Prostate gland (tissue), 2 donors: ENCODE data around the gene GABRG3. TPM values are rescaled to one million over a fixed set of nuclear protein-coding genes. Genes with fewer than 3 reads are reported as not detected.

Source experiments
- DNase-seq: peaks from one replicate; pipeline ENCODE4 v3.0.0-alpha.2; 2019; ENCODE audit warnings: low spot score
- H3K27ac ChIP-seq, 2 donors: fragments of 200-600 bp; sonication (generic); 2 replicates each; pipeline ENCODE4 v1.5.1; 2017 to 2019
- H3K27me3 ChIP-seq: fragments of 200-600 bp; sonication (generic); replicated peaks from 2 replicates; pipeline ENCODE4 v1.5.1; 2019; ENCODE audit not compliant: insufficient read depth
- H3K36me3 ChIP-seq, 2 donors: fragments of 200-600 bp; sonication (generic); 1 replicate in 1 of 2; 2 replicates in 1 of 2; pipeline versions ENCODE4 v1.5.1 to v1.8.1; 2017 to 2019
- H3K4me1 ChIP-seq: fragments of 200-600 bp; sonication (generic); replicated peaks from 2 replicates; pipeline ENCODE4 v1.5.1; 2019
- H3K4me3 ChIP-seq, 2 donors: fragments of 200-600 bp; sonication (generic); 2 replicates each; pipeline ENCODE4 v1.5.1; 2017 to 2019
- H3K9me3 ChIP-seq: fragments of 200-600 bp; sonication (generic); 2 replicates; pipeline ENCODE4 v1.5.1; 2017
- POLR2A ChIP-seq: fragments of 450-650 bp; IDR thresholded peaks from one replicate; pipeline ENCODE4 v1.6.1; 2016; ENCODE audit warnings: antibody characterized with exemption, mild to moderate bottlenecking
- POLR2AphosphoS5 ChIP-seq: sonication (generic); formaldehyde crosslinking; IDR thresholded peaks from one replicate; pipeline ENCODE4 v1.6.1; 2017; ENCODE audit warnings: antibody characterized with exemption
- WGBS: methylation state at CpG from one replicate; pipeline ENCODE4 v1.1.5; 2018; 5-methylcytosine and 5-hydroxymethylcytosine counted together
- intact Hi-C: fragments of 100-400 bp; cut with DNase I; formaldehyde crosslinking; loops from one replicate; pipeline ENCODE4 v1.14.2; 2022
- total RNA-seq, 2 donors: library from RNA; depleted of rRNA; stranded (reverse); fragments of >200 nt; gene quantifications; one replicate each; pipeline ENCODE4 v1.1.0, GENCODE V29; 2016
- TF ChIP-seq, protein P1 (sequence below), 4 experiments: fragments of 200-600 bp in 2 of 4; fragments of 450-650 bp in 2 of 4; sonication (generic) in 2 of 4; IDR thresholded peaks; 1 replicate in 3 of 4; 2 replicates in 1 of 4; pipeline ENCODE4 v1.5.1; 2016 to 2019; ENCODE audit warnings: antibody characterized with exemption in 4 of 4, mild to moderate bottlenecking in 2 of 4, moderate library complexity in 2 of 4

The GABRG3 gene
- total RNA-seq, 2 donors from 2014 or later = 15.6 to 35.4 TPM

DNA sequence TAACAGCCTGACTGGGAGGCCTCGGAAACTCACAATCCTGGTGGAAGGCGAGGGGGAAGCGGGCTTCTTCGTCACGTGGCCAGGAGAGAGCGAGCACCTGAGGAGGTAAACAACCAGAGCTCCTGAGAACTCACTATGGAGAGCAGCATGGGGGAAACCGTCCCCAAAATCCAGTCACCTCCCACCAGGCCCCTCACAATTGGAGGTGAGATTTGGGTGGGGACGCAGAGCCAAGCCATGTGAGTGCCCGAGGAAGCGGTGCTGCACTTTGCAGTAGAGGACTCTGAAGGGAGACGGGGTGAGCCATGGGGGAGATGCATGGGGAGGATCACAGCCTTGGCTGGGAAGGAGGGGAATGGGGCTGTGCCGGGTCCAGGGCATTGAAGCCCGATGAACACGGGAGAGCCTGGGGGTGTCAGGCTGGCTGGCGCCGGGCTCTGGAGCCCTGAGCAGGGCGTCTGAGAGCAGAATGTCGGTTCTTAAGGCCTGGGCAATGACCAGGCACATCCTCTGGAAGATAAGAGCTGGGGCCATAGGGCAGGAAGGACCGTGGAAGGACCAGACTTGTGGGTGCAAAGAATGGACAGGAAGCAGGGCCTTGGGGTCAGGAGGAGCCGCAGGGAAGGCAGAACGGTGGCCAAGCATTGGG lies 117.7 kb downstream of the GABRG3 start:
- no peak for DNase-seq
- no peak overlapping the region for H3K27ac ChIP-seq
- H3K4me1 ChIP-seq = no peaks in the 10 kb centered on the region
- H3K36me3 ChIP-seq = no peaks in the 10 kb centered on the region
- intact Hi-C loops = no loop called here
- 94% methylated on average over 21 of the region's 21 CpGs for WGBS
- H3K27me3 ChIP-seq = no peaks in the 10 kb centered on the region
- TF ChIP-seq, protein P1, sequence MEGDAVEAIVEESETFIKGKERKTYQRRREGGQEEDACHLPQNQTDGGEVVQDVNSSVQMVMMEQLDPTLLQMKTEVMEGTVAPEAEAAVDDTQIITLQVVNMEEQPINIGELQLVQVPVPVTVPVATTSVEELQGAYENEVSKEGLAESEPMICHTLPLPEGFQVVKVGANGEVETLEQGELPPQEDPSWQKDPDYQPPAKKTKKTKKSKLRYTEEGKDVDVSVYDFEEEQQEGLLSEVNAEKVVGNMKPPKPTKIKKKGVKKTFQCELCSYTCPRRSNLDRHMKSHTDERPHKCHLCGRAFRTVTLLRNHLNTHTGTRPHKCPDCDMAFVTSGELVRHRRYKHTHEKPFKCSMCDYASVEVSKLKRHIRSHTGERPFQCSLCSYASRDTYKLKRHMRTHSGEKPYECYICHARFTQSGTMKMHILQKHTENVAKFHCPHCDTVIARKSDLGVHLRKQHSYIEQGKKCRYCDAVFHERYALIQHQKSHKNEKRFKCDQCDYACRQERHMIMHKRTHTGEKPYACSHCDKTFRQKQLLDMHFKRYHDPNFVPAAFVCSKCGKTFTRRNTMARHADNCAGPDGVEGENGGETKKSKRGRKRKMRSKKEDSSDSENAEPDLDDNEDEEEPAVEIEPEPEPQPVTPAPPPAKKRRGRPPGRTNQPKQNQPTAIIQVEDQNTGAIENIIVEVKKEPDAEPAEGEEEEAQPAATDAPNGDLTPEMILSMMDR (IDR thresholded peaks at IDR 0.05) = no peak
- TF ChIP-seq POLR2A = no peak
- no peak for TF ChIP-seq POLR2AphosphoS5
- no peak overlapping the region for H3K4me3 ChIP-seq
- no peaks in the 10 kb centered on the region for H3K9me3 ChIP-seq

DNA sequence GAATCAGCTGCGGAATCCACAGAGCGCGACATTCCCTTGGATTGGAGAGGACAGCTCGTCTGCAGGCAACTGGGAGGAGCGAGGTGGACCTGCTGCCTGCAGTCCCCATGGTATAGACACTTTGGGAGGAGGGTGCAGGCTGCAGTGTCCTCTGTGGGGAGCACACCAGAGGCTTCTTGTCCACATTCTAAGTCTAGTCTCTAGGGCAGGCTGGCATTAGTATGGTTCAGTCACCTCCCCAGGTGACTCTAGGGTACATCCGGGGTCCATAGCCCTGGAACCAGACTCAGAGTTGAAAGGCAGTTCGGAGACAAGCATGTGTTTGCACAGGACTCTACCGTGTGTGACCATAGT lies 118.2 kb downstream of the GABRG3 start:
- 94% methylated on average over 8 of the region's 8 CpGs for WGBS
- Histone ChIP-seq H3K4me1 (no peaks in the 10 kb centered on the region), H3K9me3 (no peaks in the 10 kb centered on the region), H3K27me3 (no peaks in the 10 kb centered on the region), H3K36me3 (no peaks in the 10 kb centered on the region), H3K4me3 (no peak overlapping the region), H3K27ac (no peak overlapping the region)
- DNase-seq = no peak
- intact Hi-C loops = no loop called here
- no peak for TF ChIP-seq POLR2AphosphoS5
- TF ChIP-seq, protein P1 (IDR thresholded peaks at IDR 0.05) = no peak
- TF ChIP-seq POLR2A = no peak

GRCh38 chr15:27089676-27090075 lies 118.7 kb downstream of the GABRG3 start:
- no peak overlapping the region for H3K4me3 ChIP-seq
- TF ChIP-seq POLR2AphosphoS5 (no peak), POLR2A (no peak)
- TF ChIP-seq, protein P1 (IDR thresholded peaks at IDR 0.05) = no peak
- no peaks in the 10 kb centered on the region for H3K4me1 ChIP-seq
- no peak overlapping the region for H3K27ac ChIP-seq
- 96% methylated on average over 5 of the region's 5 CpGs for WGBS
- no peaks in the 10 kb centered on the region for H3K36me3 ChIP-seq
- intact Hi-C loops = no loop called here
- no peak for DNase-seq
- H3K27me3 ChIP-seq = no peaks in the 10 kb centered on the region
- H3K9me3 ChIP-seq = no peaks in the 10 kb centered on the region

DNA sequence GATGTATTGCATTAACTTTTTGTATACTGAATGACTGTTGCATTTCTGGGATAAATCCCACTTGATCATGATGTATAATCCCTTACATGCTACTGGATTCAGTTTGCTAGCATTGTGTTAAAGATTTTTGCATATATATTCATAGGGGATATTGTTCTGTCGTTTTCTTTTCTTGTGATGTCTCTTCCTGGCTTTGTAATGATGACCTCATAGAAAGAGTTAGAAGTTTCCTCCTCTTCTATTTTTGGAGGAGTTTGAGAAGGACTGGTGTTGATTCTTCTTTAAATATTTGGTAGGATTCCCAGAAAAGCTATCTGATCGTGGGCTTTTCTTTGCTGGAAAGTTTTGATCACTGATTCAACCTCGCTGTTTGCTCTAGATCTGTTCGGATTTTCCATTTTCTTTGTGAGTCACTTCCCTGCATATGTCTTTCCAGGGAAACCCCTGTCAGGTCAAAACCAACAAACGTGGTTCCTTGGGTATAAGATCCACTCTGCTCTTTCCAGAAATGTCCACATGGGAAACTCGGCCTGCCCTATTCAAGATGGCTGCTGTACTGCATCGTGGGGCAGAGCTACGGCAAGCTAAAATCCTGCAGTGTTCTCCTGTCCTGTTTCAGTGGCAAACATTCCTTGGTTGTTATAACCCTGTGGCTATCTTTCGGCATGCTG lies 120.4 kb downstream of the GABRG3 start:
- H3K4me3 ChIP-seq = no peak overlapping the region
- H3K4me1 ChIP-seq = no peaks in the 10 kb centered on the region
- no peak for TF ChIP-seq POLR2A
- TF ChIP-seq, protein P1 (IDR thresholded peaks at IDR 0.05) = no peak
- TF ChIP-seq POLR2AphosphoS5 = no peak
- DNase-seq = no peak
- no peaks in the 10 kb centered on the region for H3K9me3 ChIP-seq
- H3K27me3 ChIP-seq = no peaks in the 10 kb centered on the region
- H3K27ac ChIP-seq = no peak overlapping the region
- no peaks in the 10 kb centered on the region for H3K36me3 ChIP-seq
- intact Hi-C loops = no loop called here
- 48% methylated on average over 9 of the region's 9 CpGs for WGBS

GRCh38 chr15:27092390-27092789 lies 121.4 kb downstream of the GABRG3 start:
- TF ChIP-seq POLR2A = no peak
- TF ChIP-seq, protein P1 (IDR thresholded peaks at IDR 0.05) = no peak
- TF ChIP-seq POLR2AphosphoS5 = no peak
- H3K4me3 ChIP-seq = no peak overlapping the region
- WGBS = 73% methylated on average over 10 of the region's 10 CpGs
- no peaks in the 10 kb centered on the region for H3K36me3 ChIP-seq
- no peak for DNase-seq
- intact Hi-C loops = no loop called here
- H3K27ac ChIP-seq = no peak overlapping the region
- no peaks in the 10 kb centered on the region for H3K9me3 ChIP-seq
- no peaks in the 10 kb centered on the region for H3K27me3 ChIP-seq
- no peaks in the 10 kb centered on the region for H3K4me1 ChIP-seq
